Ovary (tissue), 3 donors: ENCODE data around the gene DNAAF8.

Source experiments
- CTCF ChIP-seq, 3 donors: fragments of 450-650 bp in 2 of 3; fragments of 200-600 bp in 1 of 3; IDR thresholded peaks; one replicate each; pipeline versions ENCODE4 v1.5.1 to v1.8.0; 2016 to 2022; ENCODE audit warnings: antibody characterized with exemption in 3 of 3, mild to moderate bottlenecking in 1 of 3
- EP300 ChIP-seq: sonication (generic); formaldehyde crosslinking; IDR thresholded peaks from one replicate; pipeline ENCODE4 v1.6.1; 2017; ENCODE audit warnings: antibody characterized with exemption
- POLR2A ChIP-seq: fragments of 450-650 bp; IDR thresholded peaks from one replicate; pipeline ENCODE4 v1.6.1; 2017; ENCODE audit warnings: antibody characterized with exemption, mild to moderate bottlenecking, moderate library complexity
- donor health status: DM: no; HTN: no; CAD: no.

- no peak for TF ChIP-seq CTCF (IDR thresholded peaks at IDR 0.05)
- no peak for TF ChIP-seq EP300
- TF ChIP-seq POLR2A, result no peak
Observed at GRCh38 chr16:4797805-4798252, 63.5 kb downstream of the DNAAF8 start.
